OCI-LY7 (cell line): Measurements from ENCODE around the gene LCT.

Experiments used
- EZH2phosphoT487 ChIP-seq: fragments of 200-600 bp; sonication (generic); IDR thresholded peaks from 2 replicates; pipeline ENCODE4 v1.6.1; 2018; ENCODE audit warnings: low read depth, borderline replicate concordance, mild to moderate bottlenecking, mixed run types, antibody characterized with exemption, low read length, moderate library complexity, mixed read lengths
- TF ChIP-seq, protein P1 (sequence below): fragments of 200-600 bp; sonication (generic); conservative IDR thresholded peaks from 2 replicates; pipeline ENCODE4 v1.5.1; 2014; ENCODE audit warnings: mild to moderate bottlenecking, antibody characterized with exemption, low read length, moderate library complexity, mixed read lengths

DNA sequence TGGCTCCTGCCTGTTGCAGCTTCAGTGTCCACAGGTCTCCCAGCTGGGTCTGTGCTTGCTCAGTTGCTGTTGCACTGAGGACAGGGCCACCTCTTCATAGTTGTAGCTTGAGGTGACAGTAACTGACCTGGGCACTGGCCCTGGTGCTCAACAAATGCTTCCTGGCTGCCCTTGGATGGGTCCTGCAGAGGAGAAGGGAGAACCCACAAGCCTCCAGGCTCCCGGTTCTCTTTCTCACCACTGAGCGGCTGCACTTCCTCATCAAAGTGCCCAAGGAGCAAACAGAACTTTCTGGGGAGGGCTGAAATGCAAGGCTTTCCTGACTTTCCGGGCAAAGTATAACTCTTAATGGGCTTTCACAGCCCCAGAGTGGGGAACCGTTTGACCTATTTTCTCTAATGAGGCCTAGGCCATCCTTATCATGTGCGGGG, 38.7 kb downstream of the LCT start:
- TF ChIP-seq, protein P1, sequence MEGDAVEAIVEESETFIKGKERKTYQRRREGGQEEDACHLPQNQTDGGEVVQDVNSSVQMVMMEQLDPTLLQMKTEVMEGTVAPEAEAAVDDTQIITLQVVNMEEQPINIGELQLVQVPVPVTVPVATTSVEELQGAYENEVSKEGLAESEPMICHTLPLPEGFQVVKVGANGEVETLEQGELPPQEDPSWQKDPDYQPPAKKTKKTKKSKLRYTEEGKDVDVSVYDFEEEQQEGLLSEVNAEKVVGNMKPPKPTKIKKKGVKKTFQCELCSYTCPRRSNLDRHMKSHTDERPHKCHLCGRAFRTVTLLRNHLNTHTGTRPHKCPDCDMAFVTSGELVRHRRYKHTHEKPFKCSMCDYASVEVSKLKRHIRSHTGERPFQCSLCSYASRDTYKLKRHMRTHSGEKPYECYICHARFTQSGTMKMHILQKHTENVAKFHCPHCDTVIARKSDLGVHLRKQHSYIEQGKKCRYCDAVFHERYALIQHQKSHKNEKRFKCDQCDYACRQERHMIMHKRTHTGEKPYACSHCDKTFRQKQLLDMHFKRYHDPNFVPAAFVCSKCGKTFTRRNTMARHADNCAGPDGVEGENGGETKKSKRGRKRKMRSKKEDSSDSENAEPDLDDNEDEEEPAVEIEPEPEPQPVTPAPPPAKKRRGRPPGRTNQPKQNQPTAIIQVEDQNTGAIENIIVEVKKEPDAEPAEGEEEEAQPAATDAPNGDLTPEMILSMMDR, result no peak
- TF ChIP-seq EZH2phosphoT487, result no peak
